Endometrial microvascular endothelial cells (primary cell): ENCODE results near the gene LARP4B. TPM values are rescaled to one million over a fixed set of nuclear protein-coding genes. Genes with fewer than 3 reads are reported as not detected.

Experiments
- in situ Hi-C: cut with HindIII; loops from 2 replicates; pipeline ENCODE4 v1.10.0; 2017; ENCODE audit warnings: low sequenced_read_pairs, low pct_unique_long_range_greater_than_20kb; ENCODE audit errors: inconsistent ontology term
- total RNA-seq: library from RNA; depleted of rRNA; stranded (reverse); fragments of >200 nt; gene quantifications from one replicate; pipeline ENCODE4 v1.2.3, GENCODE V29; 2015; ENCODE audit errors: inconsistent ontology term

LARP4B gene
- total RNA-seq, 1 donor from 2014 or later = 31.8 TPM

DNA sequence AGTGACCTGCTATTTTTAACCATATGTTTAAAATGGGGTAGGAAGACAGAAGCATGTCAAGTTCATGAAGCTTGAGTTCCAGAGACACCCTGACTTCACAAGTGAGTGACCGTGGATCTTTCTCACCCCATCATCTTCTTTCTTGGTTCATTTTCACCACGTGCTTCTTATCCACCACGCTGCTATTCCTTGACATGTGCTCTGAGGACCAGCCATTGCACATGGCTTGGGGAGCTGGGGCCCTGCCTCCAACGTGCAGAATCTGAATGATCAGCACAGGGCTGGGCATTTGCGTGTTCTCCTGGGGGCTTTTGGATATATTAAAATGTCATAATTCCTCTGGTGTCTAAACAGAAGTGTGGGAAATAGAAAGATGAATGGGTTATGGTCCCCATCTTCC lies 31.7 kb upstream of the LARP4B start:
- in situ Hi-C loops = no loop called here

DNA sequence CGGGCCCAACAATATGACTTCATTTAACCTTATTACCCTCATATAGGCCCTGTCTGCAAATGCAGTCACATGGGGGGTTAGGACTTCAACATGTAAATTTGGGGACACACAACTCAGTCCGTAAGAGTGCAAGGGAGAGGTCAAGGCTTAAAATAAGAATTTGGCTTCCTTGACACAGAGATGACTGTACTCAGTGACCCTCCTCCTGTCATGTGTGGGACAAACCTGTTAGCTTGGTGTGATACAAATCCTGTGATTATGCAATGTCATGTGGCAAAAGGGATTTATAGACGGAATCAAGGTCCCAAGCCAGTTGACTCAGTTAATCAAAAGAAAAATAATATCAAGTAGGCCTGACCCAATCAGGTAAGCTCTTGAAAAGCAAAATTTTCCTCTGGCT lies 30.8 kb upstream of the LARP4B start:
- in situ Hi-C loops = no loop called here

DNA sequence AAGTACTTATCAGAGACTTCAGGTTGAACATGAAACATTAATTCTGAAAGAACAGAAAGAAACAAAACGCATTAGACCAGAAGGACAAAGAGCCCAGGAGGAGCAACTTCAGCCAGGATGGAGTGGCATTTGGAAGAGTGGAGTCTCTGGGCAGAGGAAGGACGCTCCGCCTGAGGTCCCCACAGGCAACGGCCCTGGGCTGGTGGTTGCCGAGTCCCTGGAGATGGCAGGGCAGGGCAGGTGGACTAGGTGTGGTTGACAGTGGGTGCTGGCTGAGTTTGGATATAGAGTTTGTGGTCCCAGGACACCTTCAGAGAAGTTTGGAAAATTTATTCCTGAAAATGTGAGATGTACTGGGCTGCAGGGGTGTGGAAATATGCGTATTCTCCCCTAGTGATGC lies 27.4 kb upstream of the LARP4B start:
- in situ Hi-C loops = no loop called here

DNA sequence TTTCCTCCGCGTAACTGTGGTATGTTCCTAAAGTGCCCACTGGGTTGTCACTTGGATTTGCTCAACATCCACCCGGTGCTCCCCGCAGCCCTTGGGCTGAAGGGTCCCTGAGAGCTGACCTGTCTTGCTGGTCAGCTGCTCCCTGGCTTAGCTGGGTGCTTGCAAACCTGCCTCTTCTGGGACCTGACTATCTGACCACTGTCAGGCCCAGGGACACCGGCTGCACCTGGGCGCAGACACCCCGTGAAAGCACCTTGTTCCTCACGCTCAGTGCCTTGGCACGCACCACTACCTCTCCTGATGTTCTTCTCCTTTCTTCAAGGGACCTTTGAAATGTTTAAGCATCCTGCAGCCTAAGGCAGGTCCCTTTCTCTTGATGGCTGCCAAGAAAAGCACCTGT lies 26.6 kb upstream of the LARP4B start:
- in situ Hi-C loops = no loop called here

DNA sequence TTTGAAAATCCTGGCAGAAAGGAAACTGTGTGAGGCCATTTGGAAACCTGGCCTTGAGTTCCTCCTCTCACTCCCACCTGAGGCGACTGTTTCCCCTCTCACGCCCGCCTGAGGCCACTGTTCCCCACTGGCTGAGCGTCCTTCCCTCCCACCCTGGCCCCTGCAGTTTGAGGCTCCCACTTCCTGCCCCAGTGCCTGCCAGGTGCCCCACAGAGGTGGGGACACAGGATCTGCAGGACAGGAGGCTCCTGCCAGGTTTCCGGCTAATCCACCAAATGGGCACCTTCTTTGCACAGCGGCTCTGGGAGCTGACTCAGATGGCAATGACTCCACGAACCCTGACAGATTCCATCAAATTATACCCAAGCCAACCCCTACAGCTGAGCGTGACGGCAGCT lies 24.3 kb upstream of the LARP4B start:
- in situ Hi-C loops = no loop called here

DNA sequence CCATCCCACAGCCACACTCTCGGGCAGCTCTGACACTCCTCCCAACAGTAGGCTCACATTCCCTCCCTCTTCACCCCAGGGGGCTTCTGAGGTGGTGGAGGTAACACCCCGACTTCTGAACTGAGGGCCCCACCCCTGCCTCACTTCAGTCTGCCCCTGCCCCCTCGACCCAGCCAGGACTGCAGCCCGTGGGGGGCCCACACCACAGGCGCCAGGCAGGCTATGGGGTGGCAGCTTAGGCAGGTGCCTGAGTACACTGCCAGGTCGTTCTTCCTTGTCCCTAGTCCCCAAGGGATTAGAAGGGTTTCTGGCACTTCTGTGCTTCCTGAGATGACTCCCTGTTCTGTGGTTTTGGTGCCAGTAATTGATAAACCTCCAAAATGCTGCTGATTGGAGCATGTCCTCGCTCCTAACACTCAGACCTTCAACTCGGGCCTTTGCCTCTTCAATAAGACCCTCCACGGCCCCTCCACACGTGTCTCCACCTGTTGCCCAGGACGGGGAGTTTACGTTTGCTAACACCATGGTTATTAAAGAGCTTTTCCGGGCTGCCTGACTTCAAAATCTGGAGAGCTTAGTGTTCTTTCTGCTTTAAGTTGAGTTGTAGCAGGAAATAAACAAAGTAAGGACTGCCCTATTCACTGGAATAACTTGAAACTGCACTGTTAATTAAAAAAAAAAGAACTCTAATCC lies 23.8 kb upstream of the LARP4B start:
- in situ Hi-C loops = no loop called here

DNA sequence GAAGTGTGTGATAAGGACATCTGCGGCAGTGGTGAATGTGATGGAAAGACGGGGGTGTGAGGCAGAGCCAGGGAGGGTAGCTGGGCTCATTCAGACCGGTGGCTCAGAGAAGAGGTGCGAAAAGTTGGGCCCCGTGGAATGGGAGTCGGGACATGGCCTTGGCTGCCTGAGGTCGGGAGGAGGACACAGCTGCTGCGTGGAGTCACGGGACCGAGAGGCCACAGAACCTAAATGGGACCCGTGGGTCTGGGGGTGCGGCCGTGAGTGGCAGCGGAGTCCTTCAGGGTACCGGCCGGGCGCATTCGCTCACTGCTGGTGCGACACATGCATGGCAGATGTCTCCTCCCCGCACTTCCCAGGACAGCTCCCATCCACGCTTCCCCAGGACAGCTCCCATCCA lies 22.9 kb upstream of the LARP4B start:
- in situ Hi-C loops = no loop called here

DNA sequence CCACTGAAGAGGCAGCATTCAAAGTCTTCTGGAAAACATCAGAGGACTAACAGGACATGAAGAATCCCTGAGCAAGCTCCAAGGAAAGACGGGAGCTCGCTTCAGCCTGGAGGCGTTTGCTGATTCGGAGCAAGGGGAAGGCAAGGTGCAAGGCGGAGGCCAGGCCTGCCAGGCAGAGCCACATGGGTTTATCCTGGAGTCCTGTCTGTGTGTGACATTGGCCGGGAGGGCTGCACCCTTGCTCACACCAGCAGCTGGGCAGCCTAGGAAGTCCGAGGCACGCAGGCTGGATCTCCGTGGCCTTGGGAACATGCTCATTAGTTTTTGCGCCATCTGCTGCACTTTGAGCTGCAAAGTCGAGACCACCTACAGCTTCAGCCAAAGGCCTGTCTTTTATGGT lies 22.3 kb upstream of the LARP4B start:
- in situ Hi-C loops = no loop called here

DNA sequence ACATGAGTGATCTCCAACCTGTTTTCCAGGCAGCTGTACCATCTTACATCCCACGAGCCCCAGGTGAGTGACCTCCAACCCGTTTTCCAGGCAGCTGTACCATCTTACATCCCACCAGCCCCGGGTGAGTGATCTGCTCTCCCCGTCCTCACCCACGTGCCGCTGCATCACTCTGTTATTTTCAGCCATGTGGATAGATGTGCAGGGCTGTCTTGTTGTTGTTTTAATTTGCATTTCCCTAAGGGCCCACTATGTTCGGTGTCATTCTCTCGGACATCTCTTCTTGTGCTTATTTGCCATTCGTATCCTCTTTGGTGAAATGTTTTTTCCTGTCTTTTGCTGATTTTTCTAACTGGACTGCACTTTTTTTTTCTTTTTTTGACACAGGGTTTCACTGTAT lies 17.9 kb upstream of the LARP4B start:
- in situ Hi-C loops = no loop called here

DNA sequence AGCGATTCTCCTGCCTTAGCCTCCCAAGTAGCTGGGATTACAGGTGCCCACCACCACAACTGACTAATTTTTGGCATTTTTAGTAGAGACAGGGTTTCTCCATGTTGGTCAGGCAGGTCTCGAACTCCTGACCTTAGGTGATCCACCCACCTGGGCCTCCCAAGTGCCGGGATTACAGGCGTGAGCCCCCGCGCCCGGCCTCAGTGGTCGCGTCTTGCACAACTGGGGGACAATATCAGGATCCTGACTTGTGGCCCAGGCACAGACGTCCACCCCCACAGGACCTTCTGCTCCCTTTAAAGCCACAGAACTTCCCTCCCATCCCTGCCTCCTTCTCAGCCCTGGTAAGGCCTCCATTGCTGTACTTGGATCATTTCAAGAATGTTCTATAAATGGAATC lies 16.8 kb upstream of the LARP4B start:
- in situ Hi-C loops = no loop called here

DNA sequence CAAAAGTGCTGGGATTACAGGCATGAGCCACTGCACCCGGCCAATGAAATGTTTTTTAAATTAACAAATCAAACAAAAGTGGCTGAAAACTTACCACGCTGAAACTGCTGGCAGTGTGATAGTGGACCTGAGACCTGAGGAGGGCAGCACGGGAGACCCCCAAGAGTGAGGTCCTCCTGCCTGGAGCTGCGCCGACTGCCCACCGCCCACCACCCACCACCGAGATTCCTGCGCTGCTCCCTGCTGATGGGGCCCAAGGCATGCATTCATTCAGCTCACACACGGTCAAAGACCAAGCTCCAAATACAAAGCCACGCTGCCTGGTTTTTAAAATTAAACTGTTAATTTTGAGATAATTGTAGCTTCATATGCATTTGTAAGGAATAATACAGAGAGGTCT lies 16.4 kb upstream of the LARP4B start:
- in situ Hi-C loops = no loop called here

DNA sequence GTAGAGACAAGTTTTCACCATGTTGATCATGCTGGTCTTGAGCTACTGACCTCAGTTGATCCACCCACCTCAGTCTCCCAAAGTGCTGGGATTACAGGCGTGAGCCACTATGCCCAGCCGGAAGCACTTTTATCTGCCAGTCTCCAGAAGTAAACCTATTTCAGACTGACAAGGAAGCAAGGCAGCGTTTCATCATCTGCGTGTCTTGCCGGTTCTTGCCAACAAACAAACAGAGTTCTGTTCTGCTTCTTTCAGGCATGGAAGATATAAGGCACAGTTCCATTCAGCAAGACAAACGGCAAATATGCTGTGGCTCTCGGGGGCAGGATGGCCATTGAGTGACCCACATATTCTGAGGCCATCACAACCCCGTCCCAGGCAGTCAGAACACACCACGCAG lies 15.5 kb upstream of the LARP4B start:
- in situ Hi-C loops = no loop called here

DNA sequence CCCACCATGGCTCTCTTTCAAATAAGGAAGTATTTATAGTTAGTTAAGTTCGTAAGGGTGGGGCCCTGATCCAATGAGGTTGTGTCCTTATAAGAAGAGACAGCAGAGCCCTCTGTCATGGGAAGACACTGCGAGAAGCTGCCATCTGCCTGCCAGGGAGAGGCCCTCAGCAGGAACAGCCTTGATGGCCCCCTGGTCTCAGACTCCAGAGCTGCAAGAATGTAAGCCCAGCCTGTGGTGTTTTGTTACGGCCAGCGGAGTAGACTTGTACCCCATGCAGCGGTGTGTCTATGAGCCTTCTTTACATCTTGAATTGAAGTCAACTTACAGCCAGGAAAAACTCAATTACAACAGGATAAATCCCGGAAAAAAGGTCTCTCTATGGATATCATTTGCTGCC lies 14.3 kb upstream of the LARP4B start:
- in situ Hi-C loops = no loop called here

DNA sequence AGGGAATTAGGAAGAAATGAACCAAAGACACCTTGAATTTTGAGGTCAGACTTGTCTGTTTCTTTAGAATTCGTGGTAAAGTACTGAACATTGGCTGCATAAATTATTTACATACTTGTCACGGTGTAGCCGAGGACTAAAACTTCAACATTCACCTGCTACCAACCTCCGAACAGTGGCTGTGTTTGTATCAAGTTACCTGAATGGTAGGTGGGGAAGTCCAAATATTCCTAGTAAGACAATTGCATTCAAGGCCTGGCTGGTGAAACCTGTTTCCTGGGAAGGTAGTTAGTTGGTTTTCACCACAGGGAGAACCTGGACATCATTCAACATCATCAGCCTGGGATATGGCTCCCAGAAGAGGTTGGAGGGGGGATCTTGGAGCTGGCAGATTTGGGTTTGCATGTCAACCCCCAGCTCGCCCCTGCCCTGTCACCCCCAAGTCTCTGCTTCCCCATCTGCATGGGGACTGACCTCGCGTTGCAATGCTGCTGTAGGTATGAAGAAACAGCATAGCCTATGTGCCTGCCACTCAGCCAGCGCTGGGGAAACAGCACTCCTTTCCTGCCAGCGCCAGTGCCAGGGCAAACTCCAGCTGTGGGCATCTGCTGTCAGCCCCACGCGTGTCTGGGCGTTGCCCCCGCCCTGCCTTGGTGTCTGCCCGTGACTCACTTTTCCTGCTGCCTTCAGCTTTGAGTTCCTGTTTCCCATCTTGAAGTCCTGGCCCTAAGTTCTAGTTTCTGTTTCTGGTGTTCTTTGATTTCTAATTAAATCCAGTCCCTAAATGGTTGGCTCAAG lies 12.7 kb upstream of the LARP4B start:
- in situ Hi-C loops = no loop called here

DNA sequence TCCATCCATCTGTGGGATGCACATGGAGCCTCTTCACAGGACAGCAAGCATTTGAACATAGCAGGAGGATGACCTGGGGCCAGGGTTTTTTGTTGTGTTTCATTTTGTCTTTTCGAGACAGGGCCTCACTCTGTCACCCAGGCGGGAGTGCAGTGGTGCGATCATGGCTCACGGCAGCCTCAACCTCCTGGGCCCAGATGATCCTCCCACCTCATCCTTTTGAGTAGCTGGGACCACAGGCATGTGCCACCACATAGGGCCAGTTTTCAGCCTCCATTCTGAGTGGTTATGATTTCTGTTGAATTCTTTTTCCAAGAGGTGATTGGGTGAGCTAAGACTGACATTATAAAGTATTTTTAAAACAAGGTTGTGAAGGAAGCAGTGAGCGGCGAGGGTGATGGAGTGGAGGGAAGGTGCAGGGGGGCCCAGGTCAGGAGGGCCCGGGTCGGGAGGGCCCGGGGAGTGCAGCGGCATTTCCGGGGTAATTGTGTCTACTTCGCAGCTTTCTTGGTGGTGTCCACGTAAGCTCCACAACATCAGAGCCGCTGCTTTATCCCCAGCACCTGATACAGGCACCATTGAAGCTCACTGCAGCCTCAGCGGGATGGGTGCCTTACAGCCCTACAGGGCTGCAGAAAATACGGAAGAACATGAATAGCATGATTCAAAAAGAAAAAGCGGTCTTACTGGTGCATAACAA lies 12.0 kb upstream of the LARP4B start:
- in situ Hi-C loops = no loop called here

DNA sequence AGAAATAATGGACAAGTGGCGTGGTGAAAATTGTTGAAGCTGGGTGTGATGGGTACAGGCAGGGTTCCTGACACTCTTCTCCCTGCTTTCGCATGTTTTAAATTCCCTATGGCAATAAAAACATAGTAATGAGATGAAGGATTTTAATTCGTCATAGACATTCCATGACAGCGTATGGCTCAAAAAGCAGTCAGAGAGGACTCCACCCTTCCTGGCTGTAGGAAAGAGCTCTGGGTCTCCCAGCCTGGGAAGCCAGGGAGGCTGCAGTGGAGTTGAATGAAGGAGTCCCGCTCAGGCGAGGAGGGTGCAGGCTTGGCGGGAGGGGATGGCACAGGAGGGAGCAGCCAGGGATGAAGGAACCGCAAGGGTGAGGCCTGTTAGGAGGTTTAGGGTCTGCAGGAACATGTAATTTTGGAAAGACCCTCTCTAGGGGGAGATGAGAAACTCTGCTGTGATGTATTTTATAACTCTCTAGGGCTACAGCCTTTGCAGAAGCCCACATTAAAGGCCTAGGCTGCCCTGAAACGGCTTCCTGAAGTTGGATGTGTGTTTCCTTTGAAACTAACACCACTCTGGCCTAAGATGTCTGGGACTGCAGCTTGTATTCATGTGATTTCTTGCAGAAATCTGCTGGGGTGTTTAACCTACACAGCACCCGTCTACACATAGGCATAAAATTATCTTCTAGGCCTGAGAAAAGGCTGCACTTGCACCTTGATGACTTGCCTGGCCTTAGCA lies 7.6 kb upstream of the LARP4B start:
- in situ Hi-C loops = loop anchor here (10.0 kb wide), 1 partner anchor 46 kb away; the partner anchor contains the start of gene GTPBP4

DNA sequence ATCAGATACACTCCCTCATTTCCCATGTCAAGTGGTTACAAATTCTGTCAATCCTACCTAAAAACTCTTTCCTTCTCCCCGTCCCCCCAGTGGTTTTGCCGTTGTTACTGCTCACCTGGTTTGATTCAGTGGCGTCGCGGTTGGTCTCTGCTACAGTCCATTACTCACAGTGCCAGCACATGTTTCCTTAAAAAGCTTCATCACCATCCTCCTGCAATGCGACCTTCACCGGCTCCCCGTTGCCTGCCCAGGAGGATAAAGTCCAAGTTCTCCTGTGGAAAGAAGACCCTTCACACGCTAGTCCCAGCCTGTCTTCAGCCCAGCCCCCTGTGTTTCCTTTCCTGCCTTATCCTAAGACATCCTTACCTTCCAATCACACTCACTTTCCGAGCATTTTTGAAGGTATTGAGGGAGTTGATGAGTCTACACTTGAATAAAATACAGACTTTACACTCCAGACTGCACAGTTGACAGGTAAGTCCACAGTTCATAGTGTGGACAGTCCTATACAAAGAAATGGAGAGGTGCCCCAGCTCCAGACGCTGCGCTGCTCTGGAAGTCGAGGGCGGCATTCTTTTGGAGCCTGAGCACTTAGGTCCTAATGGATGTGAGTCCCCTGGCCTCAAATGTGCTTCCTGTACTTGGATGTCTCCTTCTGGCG lies 3.4 kb upstream of the LARP4B start:
- in situ Hi-C loops = loop anchor here (10.0 kb wide), 1 partner anchor 50 kb away; the partner anchor contains the start of gene GTPBP4

DNA sequence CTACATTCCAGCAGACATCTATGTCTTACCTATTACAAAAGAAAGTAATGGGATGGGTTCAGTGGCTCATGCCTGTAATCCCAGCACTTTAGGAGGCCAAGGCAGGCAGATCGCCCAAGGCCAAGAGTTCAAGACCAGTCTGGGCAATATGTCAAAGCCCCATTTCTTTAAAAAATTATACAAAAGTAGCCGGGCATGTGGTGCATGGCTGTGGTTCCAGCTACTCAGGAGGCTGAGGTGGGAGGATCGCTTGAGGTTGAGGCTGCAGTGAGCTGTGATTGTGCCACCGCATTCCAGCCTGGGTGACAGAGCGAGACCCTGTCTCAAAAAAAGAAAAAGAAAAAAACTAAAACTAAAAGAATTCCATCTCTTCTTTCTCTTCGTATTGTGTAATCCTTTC lies 2.7 kb upstream of the LARP4B start:
- in situ Hi-C loops = loop anchor here (10.0 kb wide), 1 partner anchor 51 kb away; the partner anchor contains the start of gene GTPBP4

DNA sequence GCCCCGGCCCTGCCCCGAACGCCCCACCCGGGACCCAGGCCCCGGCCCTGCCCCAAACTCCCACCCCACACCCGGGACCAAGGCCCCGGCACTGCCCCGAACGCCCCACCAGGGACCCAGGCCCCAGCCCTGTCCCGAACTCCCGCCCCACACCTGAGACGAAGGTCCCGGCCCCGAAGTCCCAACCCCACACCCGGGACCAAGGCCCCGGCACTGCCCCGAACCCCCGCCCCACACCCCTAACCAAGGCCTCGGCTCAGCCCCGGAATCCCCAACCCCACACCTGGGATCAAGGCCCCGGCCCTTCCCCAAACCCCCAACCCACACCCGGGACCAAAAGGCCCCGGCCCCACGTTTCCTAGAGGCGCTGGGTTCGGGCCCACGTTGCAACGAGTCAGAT lies 1.1 kb upstream of the LARP4B start:
- in situ Hi-C loops = loop anchor here (10.0 kb wide), 1 partner anchor 52 kb away; the partner anchor contains the start of gene GTPBP4
